GM20000 (cell line): ENCODE measurements around the gene NKX6-2.

Experiments used
- DNase-seq: peaks from one replicate; pipeline ENCODE4 v3.0.0; 2012; ENCODE audit warnings: low spot score
- TF ChIP-seq, protein P1 (sequence below): IDR thresholded peaks from 2 replicates; pipeline ENCODE4 v1.5.1; 2012; ENCODE audit warnings: mild to moderate bottlenecking, control low read depth; ENCODE audit errors: extremely low read depth, missing control alignments

The NKX6-2 gene

DNA sequence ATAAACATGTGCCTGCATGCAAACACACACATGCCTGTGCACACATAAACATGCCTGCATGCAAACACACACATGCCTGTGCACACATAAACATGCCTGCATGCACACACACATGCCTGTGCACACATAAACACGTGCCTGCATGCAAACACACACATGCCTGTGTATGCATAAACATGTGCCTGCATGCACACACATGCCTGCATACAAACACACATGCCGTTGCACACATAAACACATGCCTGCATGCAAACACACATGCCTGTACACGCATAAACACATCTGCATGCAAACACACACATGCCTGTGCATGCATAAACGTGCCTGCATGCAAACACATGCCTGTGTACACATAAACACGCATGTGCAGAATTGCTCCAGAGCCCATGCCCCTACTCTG is 22.4 kb downstream of the NKX6-2 start:
- no peak for DNase-seq
- TF ChIP-seq, protein P1, sequence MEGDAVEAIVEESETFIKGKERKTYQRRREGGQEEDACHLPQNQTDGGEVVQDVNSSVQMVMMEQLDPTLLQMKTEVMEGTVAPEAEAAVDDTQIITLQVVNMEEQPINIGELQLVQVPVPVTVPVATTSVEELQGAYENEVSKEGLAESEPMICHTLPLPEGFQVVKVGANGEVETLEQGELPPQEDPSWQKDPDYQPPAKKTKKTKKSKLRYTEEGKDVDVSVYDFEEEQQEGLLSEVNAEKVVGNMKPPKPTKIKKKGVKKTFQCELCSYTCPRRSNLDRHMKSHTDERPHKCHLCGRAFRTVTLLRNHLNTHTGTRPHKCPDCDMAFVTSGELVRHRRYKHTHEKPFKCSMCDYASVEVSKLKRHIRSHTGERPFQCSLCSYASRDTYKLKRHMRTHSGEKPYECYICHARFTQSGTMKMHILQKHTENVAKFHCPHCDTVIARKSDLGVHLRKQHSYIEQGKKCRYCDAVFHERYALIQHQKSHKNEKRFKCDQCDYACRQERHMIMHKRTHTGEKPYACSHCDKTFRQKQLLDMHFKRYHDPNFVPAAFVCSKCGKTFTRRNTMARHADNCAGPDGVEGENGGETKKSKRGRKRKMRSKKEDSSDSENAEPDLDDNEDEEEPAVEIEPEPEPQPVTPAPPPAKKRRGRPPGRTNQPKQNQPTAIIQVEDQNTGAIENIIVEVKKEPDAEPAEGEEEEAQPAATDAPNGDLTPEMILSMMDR: no peak

DNA sequence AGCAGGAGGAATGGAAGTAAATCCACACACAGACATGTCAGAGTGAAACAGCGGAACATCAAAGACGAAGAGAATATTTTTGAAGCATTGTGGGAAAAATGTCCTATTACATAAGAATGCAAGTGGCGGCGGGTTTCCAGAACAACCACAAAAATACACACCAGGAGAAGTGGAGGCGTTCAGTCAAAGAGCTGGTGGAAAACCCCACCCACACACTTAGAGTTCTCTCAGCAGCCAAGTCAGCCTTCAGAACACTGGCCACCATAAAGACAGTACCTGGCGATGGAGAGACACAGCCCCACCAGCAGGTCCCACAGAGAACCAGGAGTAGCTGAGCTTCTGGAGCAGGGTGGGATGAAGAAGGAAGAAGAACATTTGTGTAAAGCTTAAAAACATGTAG is 23.7 kb downstream of the NKX6-2 start:
- peak; percentile 65 for DNase-seq
- TF ChIP-seq, protein P1: no peak

DNA sequence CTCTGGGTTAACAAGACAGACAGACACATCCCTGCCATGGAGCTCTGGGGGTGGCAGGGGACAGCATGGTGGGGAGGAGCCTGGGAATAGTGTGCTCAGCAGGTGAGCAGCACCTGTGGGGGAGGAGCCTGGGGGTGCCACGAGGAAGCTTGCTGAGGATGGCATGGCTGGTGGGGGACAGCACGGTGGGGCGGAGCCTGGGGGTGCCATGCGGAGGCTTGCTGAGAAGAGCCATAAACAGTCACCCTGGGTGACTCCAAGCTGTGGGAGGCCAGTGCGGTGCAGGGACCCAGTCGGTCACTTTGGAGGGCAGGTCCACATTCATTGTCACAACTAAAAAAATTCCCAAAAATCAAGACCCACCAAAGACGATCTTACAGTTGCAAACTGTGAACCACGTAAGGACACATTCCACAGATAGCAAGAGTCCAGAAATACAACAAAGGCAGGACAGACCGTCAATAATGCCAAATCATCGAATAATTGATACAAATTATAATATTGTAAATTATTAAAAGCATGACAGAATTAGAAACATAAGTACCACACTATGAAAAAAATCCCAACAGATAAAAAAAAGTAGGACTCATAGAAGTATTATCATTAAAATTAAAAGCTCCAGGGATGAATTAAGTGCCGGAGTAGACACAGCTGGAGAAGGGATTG is 24.4 kb downstream of the NKX6-2 start:
- TF ChIP-seq, protein P1: no peak
- no peak for DNase-seq

DNA sequence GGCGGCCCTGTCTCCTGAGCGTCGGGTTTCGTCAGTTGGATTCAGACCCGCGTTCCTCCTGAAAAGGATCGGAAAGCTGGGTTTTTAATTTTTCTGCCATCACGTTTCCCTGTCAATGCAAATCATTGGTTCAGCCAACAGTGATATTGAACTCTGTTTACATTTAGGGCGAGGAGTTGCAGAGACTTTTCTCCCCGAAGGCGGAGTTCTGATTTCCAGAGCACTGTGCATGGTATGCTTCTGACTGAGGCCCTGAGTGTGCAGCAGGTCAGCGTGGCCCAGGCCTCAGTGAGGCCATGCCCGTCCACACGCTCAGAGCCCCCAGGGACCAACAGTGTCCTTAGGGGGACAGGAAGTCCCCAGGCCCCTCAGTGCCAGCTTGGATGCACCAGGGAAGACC is 27.1 kb downstream of the NKX6-2 start:
- no peak for DNase-seq
- TF ChIP-seq, protein P1: no peak

DNA sequence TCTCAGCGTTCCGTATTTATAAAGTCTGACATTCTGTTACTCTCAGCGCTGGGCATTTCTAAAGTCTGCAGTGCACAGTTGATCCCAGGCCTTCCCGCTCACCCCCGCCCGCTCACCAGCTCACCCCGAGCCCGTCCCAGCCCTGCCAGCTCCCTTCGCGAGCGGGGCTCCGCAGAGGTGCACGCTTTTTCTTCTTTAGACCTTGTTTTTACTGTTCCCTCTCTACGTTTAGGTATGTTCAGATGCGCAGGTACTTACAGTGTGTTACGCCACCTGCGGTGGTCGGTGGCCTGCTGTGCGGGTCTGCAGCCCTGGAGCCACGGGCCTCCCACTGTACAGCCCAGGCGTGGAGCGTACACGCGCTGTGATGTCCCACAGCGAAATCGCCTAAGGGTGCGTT is 28.8 kb downstream of the NKX6-2 start:
- TF ChIP-seq, protein P1: no peak
- DNase-seq: no peak

DNA sequence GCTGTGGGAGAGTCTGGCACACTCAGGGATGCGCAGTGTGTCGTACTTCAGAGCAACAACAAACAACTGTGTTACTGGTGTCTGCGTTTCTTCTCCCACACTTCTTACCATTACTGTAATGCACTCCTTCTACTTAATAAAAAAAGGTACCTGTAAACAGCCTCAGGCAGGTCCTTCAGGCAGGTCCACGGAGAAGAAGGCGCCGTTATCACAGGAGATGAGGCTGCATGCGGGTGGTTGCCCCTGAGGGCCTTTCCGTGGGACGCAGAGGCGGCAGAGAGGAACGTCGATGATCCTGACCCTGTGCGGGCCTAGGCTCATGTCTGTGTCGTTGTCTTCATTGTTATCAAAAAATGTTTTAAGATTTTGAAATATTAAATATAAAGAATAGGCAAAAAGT is 29.4 kb downstream of the NKX6-2 start:
- TF ChIP-seq, protein P1: no peak
- DNase-seq: no peak

DNA sequence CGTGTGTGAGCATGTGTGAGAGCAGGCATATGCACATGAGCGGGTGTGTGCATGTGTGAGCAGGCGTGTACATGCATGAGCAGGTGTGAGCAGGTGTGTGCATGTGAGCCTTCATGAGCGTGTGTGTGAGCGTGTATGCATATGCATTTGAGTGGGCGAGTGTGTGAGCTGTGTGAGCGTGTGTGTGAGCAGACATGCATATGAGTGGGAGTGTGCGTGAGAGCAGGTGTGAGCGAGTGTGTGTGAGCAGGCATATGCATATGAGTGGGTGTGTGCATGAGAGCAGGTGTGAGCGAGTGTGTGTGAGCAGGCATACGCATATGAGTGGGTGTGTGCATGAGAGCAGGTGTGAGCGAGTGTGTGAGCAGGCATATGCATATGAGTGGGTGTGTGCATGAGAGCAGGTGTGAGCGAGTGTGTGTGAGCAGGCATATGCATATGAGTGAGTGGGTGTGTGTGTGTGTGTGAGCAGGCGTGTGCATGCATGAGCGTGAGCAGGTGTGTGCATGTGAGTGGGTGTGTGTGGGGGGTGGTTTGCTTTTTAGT is 30.7 kb downstream of the NKX6-2 start:
- TF ChIP-seq, protein P1: no peak
- no peak for DNase-seq
